DMS114 treated with DMSO at 0.1 percent for 48 hours (cell line): ENCODE measurements around the gene ADGRG3.
A peak's percentile ranks its signal among the peaks of the same experiment; 100 is the strongest.
"Not testable (repeated sequence)": the region's sequence is repeated elsewhere in the genome, so short reads cannot be mapped to it uniquely, and the experiment has no call there.

Experiments
- DNase-seq: peaks from one replicate; lab custom pipeline; 2025; ENCODE audit not compliant: unreplicated experiment; lab: John Stamatoyannopoulos, UW

ADGRG3 gene

GRCh38 chr16:57661936-57662906, 5.9 kb upstream of the ADGRG3 start:
- no peak for DNase-seq

- no peak for DNase-seq
Observed at GRCh38 chr16:57663436-57663835, 4.7 kb upstream of the ADGRG3 start.

- DNase-seq = peak; percentile 24
Observed at GRCh38 chr16:57663917-57664661, 4.0 kb upstream of the ADGRG3 start.

- DNase-seq = no peak
Observed at GRCh38 chr16:57664662-57665025, 3.5 kb upstream of the ADGRG3 start.

GRCh38 chr16:57665541-57665940, 2.6 kb upstream of the ADGRG3 start:
- no peak for DNase-seq

GRCh38 chr16:57666353-57667047, 1.6 kb upstream of the ADGRG3 start:
- no peak for DNase-seq

- no peak for DNase-seq
Observed at GRCh38 chr16:57667048-57667525, 1.0 kb upstream of the ADGRG3 start.

- no peak for DNase-seq
Observed at GRCh38 chr16:57667526-57668262, 412 bp upstream of the ADGRG3 start.

- no peak for DNase-seq
Observed at GRCh38 chr16:57668630-57669475, 747 bp downstream of the ADGRG3 start.

GRCh38 chr16:57669476-57670162, 1.5 kb downstream of the ADGRG3 start:
- no peak for DNase-seq

GRCh38 chr16:57670196-57670595, 2.1 kb downstream of the ADGRG3 start:
- DNase-seq = no peak

- DNase-seq = not testable (repeated sequence)
Observed at GRCh38 chr16:57671451-57671850, 3.3 kb downstream of the ADGRG3 start.

GRCh38 chr16:57672416-57672815, 4.3 kb downstream of the ADGRG3 start:
- DNase-seq = no peak

- no peak for DNase-seq
Observed at GRCh38 chr16:57672824-57673223, 4.7 kb downstream of the ADGRG3 start.

GRCh38 chr16:57675741-57676551, 7.8 kb downstream of the ADGRG3 start:
- no peak for DNase-seq

- no peak for DNase-seq
Observed at GRCh38 chr16:57676553-57677085, 8.5 kb downstream of the ADGRG3 start.

- no peak for DNase-seq
Observed at GRCh38 chr16:57677622-57678369, 9.7 kb downstream of the ADGRG3 start.
